ENCODE measurements around the gene ARHGAP31.

DNA sequence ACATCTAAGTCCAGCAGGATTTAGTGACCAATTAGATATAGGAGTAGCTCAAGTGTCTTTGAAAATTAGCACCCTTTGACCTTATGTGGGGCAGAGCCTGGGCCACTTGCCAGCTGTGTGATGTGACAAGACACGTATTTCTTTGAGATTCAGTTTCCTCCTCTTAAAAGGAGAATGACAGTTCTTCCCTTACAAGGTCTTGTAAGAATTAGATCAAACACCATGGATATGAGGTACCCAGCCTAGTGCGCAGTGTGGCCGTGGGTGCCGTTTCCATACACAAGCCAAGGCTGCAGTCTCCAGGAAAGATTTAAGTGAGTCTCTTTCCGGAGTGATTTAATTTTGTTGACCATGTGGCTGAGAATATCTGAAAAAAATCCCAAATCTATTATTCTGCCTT is 46.3 kb downstream of the ARHGAP31 start:
- no peak for TF ChIP-seq POLR2A (IDR thresholded peaks at IDR 0.05)
- TF ChIP-seq, protein P1, sequence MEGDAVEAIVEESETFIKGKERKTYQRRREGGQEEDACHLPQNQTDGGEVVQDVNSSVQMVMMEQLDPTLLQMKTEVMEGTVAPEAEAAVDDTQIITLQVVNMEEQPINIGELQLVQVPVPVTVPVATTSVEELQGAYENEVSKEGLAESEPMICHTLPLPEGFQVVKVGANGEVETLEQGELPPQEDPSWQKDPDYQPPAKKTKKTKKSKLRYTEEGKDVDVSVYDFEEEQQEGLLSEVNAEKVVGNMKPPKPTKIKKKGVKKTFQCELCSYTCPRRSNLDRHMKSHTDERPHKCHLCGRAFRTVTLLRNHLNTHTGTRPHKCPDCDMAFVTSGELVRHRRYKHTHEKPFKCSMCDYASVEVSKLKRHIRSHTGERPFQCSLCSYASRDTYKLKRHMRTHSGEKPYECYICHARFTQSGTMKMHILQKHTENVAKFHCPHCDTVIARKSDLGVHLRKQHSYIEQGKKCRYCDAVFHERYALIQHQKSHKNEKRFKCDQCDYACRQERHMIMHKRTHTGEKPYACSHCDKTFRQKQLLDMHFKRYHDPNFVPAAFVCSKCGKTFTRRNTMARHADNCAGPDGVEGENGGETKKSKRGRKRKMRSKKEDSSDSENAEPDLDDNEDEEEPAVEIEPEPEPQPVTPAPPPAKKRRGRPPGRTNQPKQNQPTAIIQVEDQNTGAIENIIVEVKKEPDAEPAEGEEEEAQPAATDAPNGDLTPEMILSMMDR (IDR thresholded peaks at IDR 0.05 in 4 of 5, conservative IDR thresholded peaks at IDR 0.05 in 1 of 5), result no peak
